Thoracic aorta (tissue), 2 donors: ENCODE data around the gene IFIT2. TPM values are rescaled to one million over a fixed set of nuclear protein-coding genes. Genes with fewer than 3 reads are reported as not detected.

ENCODE experiments used
- ATAC-seq: fragments of 150-250 bp; one replicate; pipeline ENCODE4 v1.8.0; 2017; ENCODE audit warnings: low read depth; ENCODE audit not compliant: insufficient number of reproducible peaks, low FRiP score
- DNase-seq: peaks from one replicate; pipeline ENCODE4 v3.0.0-alpha.2; 2020; ENCODE audit warnings: low spot score
- H3K27ac ChIP-seq, 2 donors: fragments of 200-600 bp; sonication (generic); 1 replicate in 1 of 2; 2 replicates in 1 of 2; pipeline ENCODE4 v1.5.1; 2016; ENCODE audit warnings: mild to moderate bottlenecking in 2 of 2, moderate library complexity in 2 of 2
- H3K27me3 ChIP-seq: fragments of 200-600 bp; sonication (generic); replicated peaks from 2 replicates; pipeline ENCODE4 v1.6.0; 2016; ENCODE audit warnings: mild to moderate bottlenecking; ENCODE audit not compliant: insufficient read depth
- H3K36me3 ChIP-seq: fragments of 200-600 bp; sonication (generic); one replicate; pipeline ENCODE4 v1.5.1; 2016
- H3K4me1 ChIP-seq, 2 donors: fragments of 200-600 bp; sonication (generic); 1 replicate in 1 of 2; 2 replicates in 1 of 2; pipeline versions ENCODE4 v1.5.1 to v1.6.0; 2016; ENCODE audit warnings: low read depth in 2 of 2, mild to moderate bottlenecking in 1 of 2; ENCODE audit not compliant: control insufficient read depth in 1 of 2
- H3K4me3 ChIP-seq: fragments of 200-600 bp; sonication (generic); 2 replicates; pipeline ENCODE4 v1.5.1; 2016; ENCODE audit warnings: mild to moderate bottlenecking
- H3K9me3 ChIP-seq: fragments of 200-600 bp; sonication (generic); 2 replicates; pipeline ENCODE4 v1.5.1; 2016
- CTCF ChIP-seq: fragments of 200-600 bp; sonication (generic); IDR thresholded peaks from one replicate; pipeline ENCODE4 v1.5.1; 2019; ENCODE audit warnings: antibody characterized with exemption
- total RNA-seq, 2 donors: library from RNA; depleted of rRNA; stranded (reverse); fragments of >200 nt; gene quantifications; one replicate each; pipeline versions ENCODE4 v1.1.0 to v1.2.3, GENCODE V29; 2016

Gene IFIT2
- total RNA-seq, 2 donors from 2014 or later, result 5.9 to 17.1 TPM

GRCh38 chr10:89343089-89343767 is 41.4 kb downstream of the IFIT2 start:
- ATAC-seq (no peak), DNase-seq (no peak)
- H3K27ac ChIP-seq, result no peak overlapping the region
- TF ChIP-seq CTCF, result no peak
- H3K36me3 ChIP-seq, result peaks cover 5% of the 10 kb centered on the region
- H3K27me3 ChIP-seq, result no peaks in the 10 kb centered on the region
- H3K9me3 ChIP-seq, result no peaks in the 10 kb centered on the region
- no peak overlapping the region for H3K4me3 ChIP-seq
- peaks cover 9 to 11% of the 10 kb centered on the region in 2 donors for H3K4me1 ChIP-seq

- TF ChIP-seq CTCF, result no peak
- no peaks in the 10 kb centered on the region for H3K9me3 ChIP-seq
- no peak overlapping the region for H3K4me3 ChIP-seq
- DNase-seq (no peak), ATAC-seq (no peak)
- H3K36me3 ChIP-seq, result peaks cover 3% of the 10 kb centered on the region
- no peaks in the 10 kb centered on the region for H3K27me3 ChIP-seq
- peaks cover 13 to 18% of the 10 kb centered on the region in 2 donors for H3K4me1 ChIP-seq
- H3K27ac ChIP-seq, result no peak overlapping the region
Measured at GRCh38 chr10:89344156-89344555, 42.3 kb downstream of the IFIT2 start.

- DNase-seq (no peak), ATAC-seq (no peak)
- Histone ChIP-seq H3K9me3 (no peaks in the 10 kb centered on the region), H3K4me1 (peaks cover 17 to 20% of the 10 kb centered on the region in 2 donors), H3K4me3 (no peak overlapping the region), H3K36me3 (no peaks in the 10 kb centered on the region), H3K27me3 (no peaks in the 10 kb centered on the region), H3K27ac (no peak overlapping the region)
- TF ChIP-seq CTCF, result no peak
Measured at GRCh38 chr10:89345367-89346000, 43.6 kb downstream of the IFIT2 start.

- H3K27me3 ChIP-seq, result no peaks in the 10 kb centered on the region
- no peak for ATAC-seq
- no peak for TF ChIP-seq CTCF
- H3K4me1 ChIP-seq, result peaks cover 25 to 32% of the 10 kb centered on the region in 2 donors
- no peak for DNase-seq
- H3K36me3 ChIP-seq, result no peaks in the 10 kb centered on the region
- no peak overlapping the region for H3K4me3 ChIP-seq
- H3K9me3 ChIP-seq, result no peaks in the 10 kb centered on the region
- H3K27ac ChIP-seq, result peak overlapping the region in 1 of 2 donors; percentile 34
Measured at GRCh38 chr10:89346405-89347254, 44.8 kb downstream of the IFIT2 start.
